WI38 (cell line): ENCODE measurements around the gene DCTD.
A peak's percentile ranks its signal among the peaks of the same experiment; 100 is the strongest.

ENCODE experiments used
- H3K4me3 ChIP-seq: 2 replicates; pipeline ENCODE4 v1.5.1; 2011; ENCODE audit warnings: low read depth, mild to moderate bottlenecking, control low read depth, low read length
- TF ChIP-seq, protein P1 (sequence below): IDR thresholded peaks from 2 replicates; pipeline ENCODE4 v1.5.1; 2012; ENCODE audit warnings: low read depth, mild to moderate bottlenecking, control low read depth, low read length

The DCTD gene

GRCh38 chr4:182925855-182926254, 8.7 kb upstream of the DCTD start:
- TF ChIP-seq, protein P1, sequence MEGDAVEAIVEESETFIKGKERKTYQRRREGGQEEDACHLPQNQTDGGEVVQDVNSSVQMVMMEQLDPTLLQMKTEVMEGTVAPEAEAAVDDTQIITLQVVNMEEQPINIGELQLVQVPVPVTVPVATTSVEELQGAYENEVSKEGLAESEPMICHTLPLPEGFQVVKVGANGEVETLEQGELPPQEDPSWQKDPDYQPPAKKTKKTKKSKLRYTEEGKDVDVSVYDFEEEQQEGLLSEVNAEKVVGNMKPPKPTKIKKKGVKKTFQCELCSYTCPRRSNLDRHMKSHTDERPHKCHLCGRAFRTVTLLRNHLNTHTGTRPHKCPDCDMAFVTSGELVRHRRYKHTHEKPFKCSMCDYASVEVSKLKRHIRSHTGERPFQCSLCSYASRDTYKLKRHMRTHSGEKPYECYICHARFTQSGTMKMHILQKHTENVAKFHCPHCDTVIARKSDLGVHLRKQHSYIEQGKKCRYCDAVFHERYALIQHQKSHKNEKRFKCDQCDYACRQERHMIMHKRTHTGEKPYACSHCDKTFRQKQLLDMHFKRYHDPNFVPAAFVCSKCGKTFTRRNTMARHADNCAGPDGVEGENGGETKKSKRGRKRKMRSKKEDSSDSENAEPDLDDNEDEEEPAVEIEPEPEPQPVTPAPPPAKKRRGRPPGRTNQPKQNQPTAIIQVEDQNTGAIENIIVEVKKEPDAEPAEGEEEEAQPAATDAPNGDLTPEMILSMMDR: no peak
- H3K4me3 ChIP-seq: no peak overlapping the region

DNA sequence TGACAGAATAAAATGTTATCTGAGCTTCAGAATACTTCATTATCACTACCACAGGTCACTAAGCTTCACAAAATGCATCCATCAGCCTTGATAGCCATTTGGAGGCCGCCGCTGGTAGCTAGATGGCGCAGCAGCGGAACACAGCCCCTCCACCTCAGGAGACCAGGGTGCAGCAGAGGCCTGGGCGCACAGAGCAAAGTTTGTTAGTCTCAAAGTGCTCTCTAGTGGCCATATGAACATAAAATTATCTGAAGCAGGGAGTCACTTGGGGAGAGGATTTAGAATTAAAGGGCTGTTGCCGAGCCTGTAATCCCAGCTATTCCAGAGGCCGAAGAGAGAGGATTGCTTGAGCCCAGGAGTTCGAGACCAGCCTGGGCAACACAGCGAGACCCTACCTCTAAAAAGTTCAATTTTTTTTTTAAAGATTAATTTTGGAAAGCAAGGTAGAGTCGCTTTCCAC, 8.1 kb upstream of the DCTD start:
- TF ChIP-seq, protein P1: peak; percentile 8; the same call in 1 of the 2 replicates
- no peak overlapping the region for H3K4me3 ChIP-seq

- TF ChIP-seq, protein P1: no peak
- H3K4me3 ChIP-seq: peak overlapping the region; percentile 31
These were observed 7.3 kb upstream of the DCTD start for GRCh38 chr4:182924497-182924896.

DNA sequence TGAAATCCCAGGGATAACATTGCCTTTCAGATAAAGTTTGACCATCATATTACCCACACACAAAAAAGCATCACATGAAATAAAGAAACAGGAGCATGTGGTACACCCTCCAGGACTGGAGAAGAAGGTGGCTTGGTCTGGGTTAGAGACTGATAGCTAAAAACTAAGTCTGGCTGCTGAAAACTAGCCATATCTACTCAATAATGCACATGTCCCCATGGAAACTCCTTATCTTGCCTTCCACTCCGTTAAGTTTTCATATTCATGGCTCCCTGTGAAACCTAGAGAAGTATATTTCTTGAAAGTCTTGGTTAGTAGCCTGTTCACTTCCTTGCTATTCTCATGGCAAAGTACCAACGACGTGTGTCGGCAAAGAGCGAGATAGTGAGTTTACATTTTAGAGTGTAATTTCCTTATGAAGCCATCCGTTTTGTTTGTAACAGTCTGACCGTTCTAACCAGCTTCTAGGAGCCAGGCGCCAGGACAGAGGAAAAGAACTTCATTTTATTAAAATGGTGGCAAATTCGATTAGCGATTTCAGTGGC, 6.7 kb upstream of the DCTD start:
- TF ChIP-seq, protein P1: no peak
- H3K4me3 ChIP-seq: peak overlapping the region; percentile 31

GRCh38 chr4:182923366-182923765, 6.2 kb upstream of the DCTD start:
- peak overlapping the region; percentile 38 for H3K4me3 ChIP-seq
- TF ChIP-seq, protein P1: no peak

- TF ChIP-seq, protein P1: no peak
- H3K4me3 ChIP-seq: peak overlapping the region; percentile 38
These were observed 5.5 kb upstream of the DCTD start for GRCh38 chr4:182922501-182923284.

DNA sequence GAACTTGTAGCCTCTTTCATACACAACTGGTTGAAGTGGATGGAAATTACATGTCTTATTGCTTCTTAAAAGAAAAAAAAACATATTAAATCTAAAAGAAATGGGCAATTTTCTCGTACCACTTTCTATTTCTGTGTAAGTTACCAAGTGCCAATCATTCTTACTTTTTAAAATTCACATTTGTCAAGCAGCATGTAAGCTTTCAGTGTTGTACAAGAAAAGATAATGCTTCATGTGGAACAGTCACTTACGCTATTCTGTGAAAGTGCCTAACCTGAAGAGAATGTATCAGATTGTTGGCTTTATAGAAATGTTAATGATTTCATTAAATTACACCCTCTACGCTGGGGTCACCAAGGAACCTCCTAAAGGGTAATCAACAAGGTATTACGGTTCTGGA, 4.4 kb upstream of the DCTD start:
- TF ChIP-seq, protein P1: no peak
- H3K4me3 ChIP-seq: no peak overlapping the region
